HG02678 (cell line): ENCODE results near the gene UBE2U.
"Not testable (repeated sequence)": the region's sequence is repeated elsewhere in the genome, so short reads cannot be mapped to it uniquely, and the experiment has no call there.

ENCODE experiments used
- ATAC-seq: cut with Tn5 transposase; IDR thresholded peaks from one replicate; pipeline ENCODE4 v1.9.1; 2021; ENCODE audit warnings: mild to moderate bottlenecking, moderate library complexity; ENCODE audit not compliant: unreplicated experiment

UBE2U gene

GRCh38 chr1:64236541-64236954 is 33.1 kb downstream of the UBE2U start:
- ATAC-seq = no peak

- not testable (repeated sequence) for ATAC-seq
Measured at GRCh38 chr1:64239519-64239918, 36.1 kb downstream of the UBE2U start.

GRCh38 chr1:64240206-64240605 is 36.8 kb downstream of the UBE2U start:
- no peak for ATAC-seq

- no peak for ATAC-seq
Measured at GRCh38 chr1:64241069-64241468, 37.6 kb downstream of the UBE2U start.

- no peak for ATAC-seq
Measured at GRCh38 chr1:64242895-64243756, 39.7 kb downstream of the UBE2U start.

GRCh38 chr1:64243757-64244080 is 40.3 kb downstream of the UBE2U start:
- no peak for ATAC-seq

- ATAC-seq = no peak
Measured at GRCh38 chr1:64245495-64245894, 42.1 kb downstream of the UBE2U start.

- no peak for ATAC-seq
Measured at GRCh38 chr1:64246294-64246917, 43.0 kb downstream of the UBE2U start.

- no peak for ATAC-seq
Measured at GRCh38 chr1:64248065-64248464, 44.6 kb downstream of the UBE2U start.

- ATAC-seq = not testable (repeated sequence)
Measured at GRCh38 chr1:64250472-64250871, 47.0 kb downstream of the UBE2U start.

GRCh38 chr1:64251971-64252370 is 48.5 kb downstream of the UBE2U start:
- ATAC-seq = no peak

- not testable (repeated sequence) for ATAC-seq
Measured at GRCh38 chr1:64257233-64257632, 53.8 kb downstream of the UBE2U start.

- ATAC-seq = not testable (repeated sequence)
Measured at GRCh38 chr1:64258444-64258843, 55.0 kb downstream of the UBE2U start.

GRCh38 chr1:64263335-64263734 is 59.9 kb downstream of the UBE2U start:
- no peak for ATAC-seq

GRCh38 chr1:64263856-64264255 is 60.4 kb downstream of the UBE2U start:
- no peak for ATAC-seq

- no peak for ATAC-seq
Measured at GRCh38 chr1:64265141-64265540, 61.7 kb downstream of the UBE2U start.

- ATAC-seq = no peak
Measured at GRCh38 chr1:64266991-64267390, 63.6 kb downstream of the UBE2U start.

- ATAC-seq = peak; percentile 69
Measured at GRCh38 chr1:64268653-64269557, 65.5 kb downstream of the UBE2U start.

- no peak for ATAC-seq
Measured at GRCh38 chr1:64269558-64269884, 66.1 kb downstream of the UBE2U start.

- no peak for ATAC-seq
Measured at GRCh38 chr1:64280001-64280400, 76.6 kb downstream of the UBE2U start.

GRCh38 chr1:64282351-64282750 is 78.9 kb downstream of the UBE2U start:
- no peak for ATAC-seq

- no peak for ATAC-seq
Measured at GRCh38 chr1:64287071-64287470, 83.6 kb downstream of the UBE2U start.
